GM18517 (cell line): ENCODE data around the gene CD27.
"Not testable (repeated sequence)": the region's sequence is repeated elsewhere in the genome, so short reads cannot be mapped to it uniquely, and the experiment has no call there.

Experiments
- ATAC-seq: cut with Tn5 transposase; IDR thresholded peaks from one replicate; pipeline ENCODE4 v1.9.1; 2021; ENCODE audit warnings: mild to moderate bottlenecking, moderate library complexity; ENCODE audit not compliant: unreplicated experiment

The CD27 gene

DNA sequence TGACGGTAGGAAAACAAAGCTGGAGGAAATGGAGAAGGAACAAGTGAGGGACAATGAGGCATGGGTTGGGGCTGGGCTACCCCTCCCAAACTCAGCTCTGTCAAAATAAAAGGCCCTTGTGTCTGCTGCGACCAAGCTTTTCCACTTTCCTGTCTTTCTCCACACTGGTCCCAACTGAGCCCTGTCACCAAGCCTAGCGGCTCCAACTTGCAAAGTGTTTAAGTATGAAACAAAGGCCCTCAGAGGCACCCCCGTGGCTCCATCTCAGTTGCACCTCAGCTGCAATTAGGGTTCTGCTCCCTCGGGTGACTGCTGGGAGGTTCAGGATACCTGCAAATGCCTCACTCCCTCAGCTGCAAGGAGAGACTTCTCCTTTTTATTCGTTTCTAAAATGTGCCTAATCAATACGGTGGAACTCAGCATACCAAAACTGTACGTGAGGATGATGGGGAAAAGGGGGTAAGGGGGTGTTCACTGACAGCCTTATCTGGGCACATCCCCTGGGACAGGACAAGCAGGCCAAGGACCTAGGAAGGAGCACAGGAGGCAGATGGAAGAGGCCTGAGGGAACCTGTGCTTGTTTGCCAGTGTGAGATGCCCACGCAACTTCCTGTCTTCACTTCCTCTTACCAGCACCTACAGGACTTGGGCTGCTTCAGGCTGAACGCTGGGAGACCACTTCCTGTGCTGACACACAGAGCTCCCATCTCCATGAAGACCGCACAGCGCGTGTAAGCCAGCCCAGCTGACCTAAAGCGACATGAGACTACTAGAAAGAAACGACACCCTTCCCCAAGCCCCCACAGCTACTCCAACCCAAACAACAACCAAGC, 16.9 kb downstream of the CD27 start:
- ATAC-seq = peak; percentile 68

DNA sequence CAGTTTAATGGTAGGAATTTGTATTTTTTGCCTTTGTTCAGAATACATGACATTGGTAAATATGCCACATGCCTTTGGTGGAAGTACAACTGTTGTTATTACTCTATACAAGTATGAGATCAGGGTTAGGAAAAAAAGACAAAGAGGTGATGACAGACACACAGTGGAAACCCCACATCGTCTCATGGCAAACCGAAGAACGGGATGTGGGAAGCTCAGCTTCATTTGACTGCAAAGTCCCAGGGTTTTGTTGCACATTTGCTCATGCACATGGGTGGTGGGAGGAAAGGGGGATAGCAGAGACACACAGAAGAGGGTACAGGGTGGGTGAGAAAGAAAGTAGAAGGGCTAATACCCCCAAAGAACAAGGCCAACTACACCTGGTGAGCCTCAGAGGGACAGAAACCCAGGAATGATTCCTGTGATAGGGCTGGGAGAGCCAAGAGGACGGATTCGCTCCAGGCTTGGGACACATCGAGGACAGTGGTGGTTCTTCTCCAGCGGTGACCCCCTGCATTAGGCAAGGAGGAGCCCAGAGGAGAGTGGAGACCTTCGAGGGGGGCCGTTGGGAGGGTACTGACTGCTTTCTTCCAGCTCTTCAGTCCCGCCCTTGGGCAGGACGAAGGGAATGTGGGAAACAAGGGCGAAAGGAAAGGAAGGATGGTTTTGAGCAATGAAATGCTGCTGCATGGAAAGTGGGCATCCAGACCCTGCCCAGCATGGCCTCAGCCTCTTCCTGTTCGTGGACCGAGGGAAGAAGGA, 17.7 kb downstream of the CD27 start:
- ATAC-seq = no peak

DNA sequence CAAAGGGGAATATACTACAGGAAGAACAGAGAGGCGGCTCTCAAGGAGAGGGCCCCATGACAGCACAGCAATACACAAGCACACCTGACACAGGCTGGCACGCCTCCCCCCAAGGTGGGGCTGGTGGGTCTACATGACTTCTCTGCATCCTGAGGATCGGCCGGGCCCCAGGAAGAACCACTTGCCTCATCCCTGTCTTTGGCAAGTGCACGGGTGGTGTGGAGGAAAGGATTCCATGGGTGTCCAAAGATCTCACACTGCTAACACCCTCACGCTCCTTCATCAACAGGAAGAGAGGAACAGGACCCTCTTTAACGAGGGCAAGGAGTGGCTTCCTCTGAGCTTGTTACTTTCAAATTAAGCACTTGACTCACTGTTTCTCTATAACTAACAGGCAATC, 18.5 kb downstream of the CD27 start:
- no peak for ATAC-seq

DNA sequence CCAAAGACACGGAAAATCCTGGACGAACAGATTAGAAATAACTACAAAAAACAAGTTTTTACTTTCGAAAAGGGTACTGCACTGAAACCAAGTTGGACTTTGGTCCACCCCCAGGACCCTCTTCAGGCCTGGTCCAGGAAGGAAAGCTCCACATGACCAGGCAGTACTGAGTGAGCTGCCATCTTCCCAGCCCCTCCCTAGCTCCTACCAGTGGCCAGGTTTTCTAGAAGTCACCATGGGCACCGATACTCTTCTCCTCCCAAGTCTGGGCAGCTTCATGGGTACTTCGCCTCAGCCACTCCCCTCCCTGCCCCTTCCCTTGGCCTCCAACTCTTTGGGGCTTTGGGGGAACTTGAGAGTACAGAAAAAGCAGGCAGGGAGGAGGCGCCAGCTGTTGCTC, 19.1 kb downstream of the CD27 start:
- ATAC-seq = no peak

DNA sequence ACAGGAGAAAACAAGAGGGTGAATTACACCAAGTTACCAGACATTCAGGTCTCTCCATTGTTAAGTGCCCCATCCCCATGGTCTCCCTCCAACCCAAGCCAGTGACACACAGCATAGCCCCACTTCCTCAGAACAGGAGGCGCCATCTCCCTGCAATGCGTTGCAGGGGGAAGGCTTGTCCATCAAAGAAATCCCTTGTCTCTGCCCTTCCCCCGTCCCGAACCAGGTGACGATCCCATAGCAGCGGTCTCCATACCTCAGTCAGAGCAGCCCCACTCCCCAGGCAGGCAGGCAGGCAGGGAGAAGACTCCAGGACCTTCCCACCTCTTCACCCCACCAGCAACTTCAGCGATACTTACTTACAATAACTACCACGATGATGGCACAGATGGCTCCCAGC, 19.8 kb downstream of the CD27 start:
- no peak for ATAC-seq

DNA sequence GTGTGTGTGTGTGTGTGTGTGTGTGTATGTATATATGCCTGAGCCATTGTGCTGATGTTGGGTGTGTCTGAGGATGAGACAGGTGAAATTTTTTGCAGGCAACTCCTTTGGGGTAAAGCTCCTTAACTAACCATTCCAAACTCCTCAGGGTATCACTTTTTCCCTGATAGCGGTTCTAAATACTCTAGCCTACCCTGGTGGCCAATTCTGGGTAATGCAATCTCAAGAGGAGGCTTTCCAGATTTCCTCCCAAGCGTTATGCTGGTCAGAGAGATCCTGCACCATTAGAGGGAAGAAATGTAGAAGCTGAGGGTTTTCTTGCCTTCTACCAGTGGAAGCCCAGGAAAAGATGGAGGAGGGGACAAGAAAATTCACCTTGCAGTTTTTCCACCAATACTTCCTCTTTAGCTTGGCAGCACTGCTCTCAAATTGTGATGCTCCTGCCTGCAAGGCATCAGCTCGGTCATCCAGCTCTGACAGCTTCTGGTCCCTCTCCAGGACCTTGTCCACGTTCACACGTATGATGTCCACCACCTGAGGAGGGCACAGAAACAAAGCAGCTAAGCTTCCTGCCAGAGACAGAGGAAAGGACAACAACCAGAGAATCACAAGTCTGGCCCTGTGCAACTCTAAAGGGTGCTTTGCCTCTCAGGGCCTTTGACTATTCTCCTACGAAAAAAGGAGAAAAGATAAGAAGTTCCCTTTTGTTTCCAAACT, 20.9 kb downstream of the CD27 start:
- no peak for ATAC-seq

DNA sequence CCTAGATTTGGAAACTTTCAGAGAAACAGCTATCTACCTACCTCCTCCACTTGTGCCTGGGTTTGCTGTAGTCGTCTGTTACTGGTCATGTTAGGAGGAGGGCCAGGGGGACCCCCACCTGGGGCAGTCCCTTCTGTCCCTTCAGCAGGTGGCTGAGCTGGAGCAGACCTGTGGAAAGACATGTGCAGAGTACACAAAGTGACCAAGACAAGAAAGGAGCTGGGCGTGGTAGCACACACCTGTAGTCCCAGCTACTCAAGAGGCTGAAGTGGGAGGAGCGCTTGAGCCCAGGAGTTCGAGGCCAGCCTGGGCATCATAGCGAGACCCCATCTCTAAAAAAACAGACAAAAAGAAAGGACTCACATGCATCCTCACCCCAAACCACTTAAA, 21.4 kb downstream of the CD27 start:
- no peak for ATAC-seq

DNA sequence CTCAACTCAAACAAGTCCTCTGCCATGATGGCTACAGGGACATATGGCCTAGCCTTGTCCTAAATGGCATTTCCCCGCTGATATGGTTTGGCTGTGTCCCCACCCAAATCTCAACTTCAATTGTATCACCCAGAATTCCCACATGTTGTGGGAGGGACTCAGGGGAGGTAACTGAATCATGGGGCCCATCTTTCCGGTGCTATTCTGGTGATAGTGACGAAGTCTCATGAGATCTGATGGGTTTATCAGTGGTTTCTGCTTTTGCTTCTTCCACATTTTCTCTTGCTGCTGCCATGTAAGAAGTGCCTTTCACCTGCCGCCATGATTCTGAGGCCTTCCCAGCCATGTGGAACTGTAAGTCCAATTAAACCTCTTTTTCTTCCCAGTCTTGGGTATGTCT, 22.0 kb downstream of the CD27 start:
- ATAC-seq = not testable (repeated sequence)

DNA sequence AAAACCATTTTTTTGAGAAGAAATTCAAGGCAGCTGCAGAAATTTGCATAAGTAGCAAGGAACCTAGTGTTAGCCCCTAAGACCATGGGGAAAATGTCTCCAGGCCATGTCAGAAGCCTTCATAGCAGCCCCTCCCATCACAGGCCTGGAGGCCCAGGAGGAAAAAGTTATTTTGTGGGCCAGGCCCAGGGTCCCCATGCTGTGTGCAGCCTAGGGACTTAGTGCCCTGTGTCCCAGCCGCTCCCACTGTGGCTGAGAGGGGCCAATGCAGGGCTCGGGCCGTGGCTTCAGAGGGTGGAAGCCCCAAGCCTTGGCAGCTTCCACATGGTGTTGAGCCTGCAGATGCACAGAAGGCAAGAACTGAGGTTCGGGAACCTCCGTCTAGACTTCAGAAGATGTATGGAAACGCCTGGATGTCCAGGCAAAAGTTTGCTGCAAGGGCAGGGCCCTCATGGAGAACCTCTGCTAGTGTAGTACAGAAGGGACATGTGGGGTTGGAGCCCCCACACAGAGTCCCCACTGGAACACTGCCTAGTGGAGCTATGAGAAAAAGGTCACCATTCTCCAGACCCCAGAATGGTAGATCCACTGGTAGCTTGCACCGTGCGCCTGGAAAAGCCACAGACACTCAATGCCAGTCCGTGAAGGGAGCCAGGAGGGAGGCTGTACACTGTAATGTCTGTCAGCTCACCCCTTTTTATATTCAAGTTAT, 23.0 kb downstream of the CD27 start:
- not testable (repeated sequence) for ATAC-seq

DNA sequence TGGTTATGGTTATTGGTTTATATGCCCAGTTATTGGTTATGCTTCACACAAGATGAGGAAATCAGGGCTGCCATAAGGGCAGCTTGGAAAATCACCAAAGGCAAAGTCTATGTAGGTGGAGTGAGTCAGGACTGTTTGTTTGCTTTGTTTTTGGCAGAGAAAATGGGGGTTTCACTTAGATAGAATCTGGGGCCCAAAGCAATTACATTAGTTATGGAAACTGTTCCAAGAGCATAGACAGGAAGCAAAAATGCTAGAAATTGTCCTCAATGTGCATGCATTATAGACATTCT, 23.5 kb downstream of the CD27 start:
- no peak for ATAC-seq

DNA sequence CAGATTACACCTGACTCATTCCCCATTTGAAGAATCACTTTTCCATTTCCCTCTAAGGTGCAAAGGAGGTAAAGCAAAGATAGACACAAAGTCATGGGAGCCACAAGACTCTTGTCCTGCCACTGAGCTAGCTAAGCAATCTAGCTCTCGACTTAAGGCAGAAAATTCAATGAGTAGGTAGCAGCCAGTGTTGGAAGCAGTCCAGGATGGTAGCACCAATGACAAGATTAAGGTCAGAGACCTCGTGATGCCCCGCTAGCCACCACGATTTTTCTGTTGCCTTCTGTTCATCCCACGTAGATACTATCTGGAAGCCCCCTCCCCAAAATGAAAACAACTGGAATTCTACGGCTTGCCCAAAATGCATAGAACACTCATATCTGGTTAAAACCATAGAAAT, 24.3 kb downstream of the CD27 start:
- ATAC-seq = no peak

DNA sequence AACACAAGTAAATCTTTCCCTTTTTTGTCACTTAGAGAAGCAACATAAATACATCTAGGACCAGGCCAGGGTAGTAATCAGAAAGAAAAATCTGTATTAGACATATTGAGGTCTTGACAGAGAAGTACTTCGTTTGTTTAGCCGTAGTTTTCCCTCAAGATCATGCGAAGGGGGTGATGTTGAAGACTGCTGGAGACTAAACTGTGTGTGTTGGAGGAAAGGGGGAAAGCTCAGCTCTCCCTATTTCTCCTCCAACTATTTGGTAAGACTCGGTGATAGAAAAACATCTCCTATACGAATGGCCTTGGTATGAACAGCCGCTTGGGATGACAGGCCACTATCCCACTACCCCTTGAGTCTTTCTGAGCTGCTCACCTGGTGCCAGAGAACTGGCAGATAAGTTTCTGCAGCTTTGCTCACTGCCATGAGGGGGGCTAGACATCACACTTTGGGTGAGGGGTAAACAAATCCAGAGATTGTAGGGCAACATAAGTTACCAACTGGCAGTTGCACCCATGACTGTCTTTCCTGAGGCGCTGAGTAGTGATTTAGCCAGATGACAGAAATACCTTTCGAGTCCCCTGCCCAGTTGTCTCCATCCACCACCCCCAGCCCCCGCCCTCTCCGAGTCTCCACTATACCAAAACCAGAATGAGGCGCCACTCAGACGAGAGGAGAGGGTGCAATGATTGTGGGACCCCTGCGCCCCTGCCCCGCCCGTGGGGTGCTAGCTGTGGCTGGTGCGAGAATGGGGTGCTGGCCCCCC, 25.0 kb downstream of the CD27 start:
- ATAC-seq = no peak

DNA sequence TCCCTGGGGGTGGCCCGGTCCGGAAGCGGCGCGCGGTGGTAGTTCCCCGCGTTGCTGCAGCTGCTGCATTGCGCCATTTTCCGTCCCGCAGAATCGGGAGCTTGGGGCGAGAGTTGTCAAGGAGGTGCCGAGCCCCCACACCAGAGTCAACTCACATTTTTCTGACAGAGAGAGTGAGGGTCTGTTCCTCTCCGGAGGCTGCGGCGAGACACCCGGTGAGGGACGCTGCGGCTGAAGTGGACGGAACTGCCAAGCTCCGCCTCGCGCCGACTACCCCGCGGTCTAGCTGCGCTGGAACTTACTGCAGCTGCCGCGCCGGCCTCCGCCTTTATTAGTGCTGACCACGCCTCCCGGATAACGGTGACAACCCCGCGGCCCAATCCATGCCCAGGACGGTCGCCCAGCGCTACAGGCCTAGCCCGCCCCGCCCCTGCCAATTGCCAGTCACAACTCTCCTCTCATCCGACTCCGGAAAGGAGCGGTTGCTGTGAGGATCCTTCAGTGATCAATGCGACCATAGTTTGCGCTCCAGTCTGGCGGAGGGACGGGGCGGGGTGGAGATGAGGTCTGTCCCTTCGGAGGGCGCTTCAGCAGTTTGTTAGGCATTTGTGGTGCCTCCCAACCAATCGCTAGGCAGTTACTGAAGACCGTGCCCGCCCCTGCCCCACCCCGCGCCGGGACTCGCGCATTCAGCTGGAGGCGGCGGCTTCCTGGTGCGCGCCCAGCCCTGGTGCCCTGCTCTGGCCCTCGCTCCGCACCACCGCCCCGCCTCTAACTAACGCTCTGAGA, 25.8 kb downstream of the CD27 start, which contains the start of gene VAMP1:
TSS of gene VAMP1 (minus strand) at position 303 of the 789 bp plus-strand sequence. CDS start at position 157, 146 bp downstream.
- ATAC-seq = peak; percentile 79

DNA sequence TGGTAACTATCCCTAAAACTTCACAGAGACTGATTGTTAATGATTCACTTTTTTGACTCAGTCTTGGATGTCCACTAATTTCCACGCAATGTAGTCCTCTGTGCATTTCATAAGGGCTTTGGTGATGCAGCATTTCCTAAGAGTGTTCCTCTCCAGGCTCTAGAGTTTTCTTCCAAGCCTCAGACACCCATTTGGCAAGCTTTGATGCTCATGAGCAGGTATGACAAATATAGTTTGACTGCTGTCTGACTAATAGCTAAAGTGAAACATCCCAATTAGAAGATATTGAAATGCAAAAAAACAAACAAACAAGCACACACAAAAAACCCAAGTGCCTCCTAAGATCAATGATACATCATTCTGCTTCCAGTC, 27.2 kb downstream of the CD27 start:
- ATAC-seq = no peak

DNA sequence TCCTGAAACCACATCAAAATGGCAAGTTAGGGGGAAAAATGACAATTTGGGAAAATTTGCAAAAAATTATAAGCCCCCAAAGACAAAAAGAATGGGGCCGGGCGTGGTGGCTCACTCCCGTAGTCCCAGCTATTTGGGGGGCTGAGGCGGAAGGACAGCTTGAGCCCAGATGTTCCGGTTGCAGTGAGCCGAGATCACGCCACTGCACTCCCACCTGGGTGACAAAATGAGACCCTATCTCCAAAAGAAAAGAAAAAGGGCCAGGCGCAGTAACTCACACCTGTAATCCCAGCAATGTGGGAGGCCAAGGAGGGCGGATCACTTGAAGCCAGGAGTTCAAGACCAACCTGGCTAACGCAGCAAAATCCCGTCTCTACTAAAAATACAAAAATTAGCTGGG, 27.7 kb downstream of the CD27 start:
- no peak for ATAC-seq

DNA sequence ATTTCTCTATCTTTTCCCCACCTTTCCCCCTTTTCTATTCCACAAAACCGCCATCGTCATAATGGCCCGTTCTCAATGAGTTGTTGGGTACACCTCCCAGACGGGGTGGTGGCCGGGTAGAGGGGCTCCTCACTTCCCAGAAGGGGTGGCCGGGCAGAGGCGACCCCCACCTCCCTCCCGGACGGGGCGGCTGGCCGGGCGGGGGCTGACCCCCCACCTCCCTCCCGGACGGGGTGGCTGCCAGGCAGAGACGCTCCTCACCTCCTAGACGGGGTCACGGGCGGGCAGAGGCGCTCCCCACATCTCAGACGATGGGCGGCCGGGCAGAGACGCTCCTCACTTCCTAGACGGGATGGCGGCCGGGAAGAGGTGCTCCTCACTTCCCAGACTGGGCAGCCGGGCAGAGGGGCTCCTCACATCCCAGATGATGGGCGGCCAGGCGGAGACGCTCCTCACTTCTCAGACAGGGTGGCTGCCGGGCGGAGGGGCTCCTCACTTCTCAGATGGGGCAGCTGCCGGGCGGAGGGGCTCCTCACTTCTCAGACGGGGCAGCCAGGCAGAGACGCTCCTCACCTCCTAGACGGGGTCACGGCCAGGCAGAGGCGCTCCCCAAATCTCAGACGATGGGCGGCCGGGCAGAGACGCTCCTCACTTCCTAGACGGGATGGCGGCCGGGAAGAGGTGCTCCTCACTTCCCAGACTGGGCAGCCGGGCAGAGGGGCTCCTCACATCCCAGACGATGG, 30.6 kb downstream of the CD27 start:
- ATAC-seq = not testable (repeated sequence)

DNA sequence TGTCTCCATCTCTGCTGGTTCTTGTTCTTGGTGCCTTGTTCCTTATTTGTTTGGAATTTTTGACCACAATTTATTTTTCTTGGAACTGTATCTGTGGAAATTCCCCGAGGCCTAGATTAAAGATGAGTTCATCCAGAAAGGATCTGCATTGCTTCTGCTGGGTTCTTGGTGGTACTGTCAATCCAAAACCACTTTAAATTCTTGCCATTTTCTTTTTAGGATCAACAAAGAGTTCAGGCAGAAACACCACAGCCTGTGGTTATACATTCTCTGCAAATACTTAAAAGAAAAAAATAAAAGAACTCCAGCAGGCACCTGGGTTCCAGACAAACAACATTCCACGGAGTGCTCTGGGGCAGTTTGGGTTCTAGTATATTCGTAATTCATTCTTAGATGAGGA, 31.7 kb downstream of the CD27 start:
- no peak for ATAC-seq

DNA sequence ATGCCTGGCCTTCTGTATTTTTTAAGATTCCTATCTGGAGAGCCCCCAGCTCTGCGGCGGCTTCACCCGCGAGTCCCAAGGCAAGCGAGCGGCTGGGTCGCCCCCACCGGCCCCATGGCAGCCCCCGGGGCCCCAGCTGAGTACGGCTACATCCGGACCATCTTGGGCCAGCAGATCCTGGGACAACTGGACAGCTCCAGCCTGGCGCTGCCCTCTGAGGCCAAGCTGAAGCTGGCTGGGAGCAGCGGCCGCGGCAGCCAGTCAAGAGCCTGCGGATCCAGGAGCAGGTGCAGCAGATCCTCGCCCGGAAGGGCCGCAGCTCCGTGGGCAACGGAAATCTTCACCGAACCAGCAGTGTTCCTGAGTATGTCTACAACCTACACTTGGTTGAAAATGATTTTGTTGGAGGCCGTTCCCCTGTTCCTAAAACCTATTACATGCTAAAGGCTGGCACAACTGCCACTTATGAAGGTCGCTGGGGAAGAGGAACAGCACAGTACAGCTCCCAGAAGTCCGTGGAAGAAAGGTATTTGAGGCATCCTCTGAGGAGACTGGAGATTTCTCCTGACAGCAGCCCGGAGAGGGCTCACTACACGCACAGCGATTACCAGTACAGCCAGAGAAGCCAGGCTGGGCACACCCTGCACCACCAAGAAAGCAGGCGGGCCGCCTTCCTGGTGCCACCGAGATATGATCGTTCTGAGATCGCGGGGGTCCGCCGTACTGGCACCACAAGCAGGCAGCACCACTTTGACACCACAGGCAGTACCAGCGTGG, 33.0 kb downstream of the CD27 start:
- ATAC-seq = not testable (repeated sequence)
